Immature natural killer cell (primary cell): ENCODE measurements around the gene MRPS15. TPM values are rescaled to one million over a fixed set of nuclear protein-coding genes. Genes with fewer than 3 reads are reported as not detected.
A peak's percentile ranks its signal among the peaks of the same experiment; 100 is the strongest.

Source experiments
- DNase-seq, 3 donors: peaks; one replicate each; pipeline ENCODE4 v3.0.0; 2022; ENCODE audit warnings: mixed read lengths in 1 of 3
- H3K27ac Mint-ChIP-seq, 6 donors: one replicate each; pipeline ENCODE4 v1.8.0; 2020; ENCODE audit warnings: mixed read lengths in 6 of 6, mild to moderate bottlenecking in 5 of 6, inconsistent platforms in 4 of 6, moderate library complexity in 3 of 6
- H3K27me3 Mint-ChIP-seq, 3 donors: one replicate each; pipeline ENCODE4 v1.8.0; 2020 to 2021; ENCODE audit warnings: low read depth in 3 of 3, mild to moderate bottlenecking in 3 of 3, mixed read lengths in 3 of 3, moderate library complexity in 3 of 3, inconsistent platforms in 1 of 3
- H3K36me3 Mint-ChIP-seq, 3 donors: one replicate each; pipeline ENCODE4 v1.8.0; 2020; ENCODE audit warnings: mixed read lengths in 3 of 3, inconsistent platforms in 2 of 3, mild to moderate bottlenecking in 2 of 3
- H3K4me1 Mint-ChIP-seq, 2 donors: one replicate each; pipeline ENCODE4 v1.8.0; 2020; ENCODE audit warnings: inconsistent platforms in 2 of 2, mild to moderate bottlenecking in 2 of 2, mixed read lengths in 2 of 2, moderate library complexity in 1 of 2
- H3K4me3 Mint-ChIP-seq, 5 donors: one replicate each; pipeline ENCODE4 v1.8.0; 2020; ENCODE audit warnings: mild to moderate bottlenecking in 5 of 5, mixed read lengths in 5 of 5, inconsistent platforms in 3 of 5, moderate library complexity in 3 of 5
- H3K9me3 Mint-ChIP-seq, 6 donors: one replicate each; pipeline ENCODE4 v1.8.0; 2020; ENCODE audit warnings: mild to moderate bottlenecking in 6 of 6, mixed read lengths in 6 of 6, inconsistent platforms in 4 of 6, moderate library complexity in 3 of 6
- polyA plus RNA-seq, 3 donors: library from polyadenylated mRNA; unstranded; fragments of 300-500 nt; fragmentation: Illumina TruSeq; gene quantifications; one replicate each; pipeline ENCODE4 v1.2.3, GENCODE V29; 2021

The MRPS15 gene
- polyA plus RNA-seq, 3 donors from 2014 or later, result 59.8 to 106 (median 63.8) TPM

DNA sequence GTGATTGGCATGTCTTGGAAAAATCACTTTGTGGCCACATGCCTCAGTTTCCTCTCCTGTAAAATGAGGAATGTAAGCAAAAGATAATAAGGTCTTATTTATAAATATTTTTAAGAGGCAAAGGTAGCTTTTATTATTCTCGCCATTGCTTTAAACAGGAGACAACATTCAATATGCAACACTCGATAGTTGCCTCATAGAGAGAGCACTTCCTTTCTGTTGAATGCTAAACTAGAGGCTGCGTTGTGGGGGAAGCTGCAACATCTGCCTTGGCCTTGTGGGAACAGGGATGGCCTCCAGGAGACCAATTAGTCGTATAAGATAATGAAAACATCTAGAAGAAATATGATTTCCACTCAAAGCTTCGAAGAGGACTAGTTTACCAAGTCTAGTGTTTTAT is 17.4 kb downstream of the MRPS15 start:
- Mint-ChIP-seq H3K27ac (no peak overlapping the region), H3K4me1 (peaks cover 16 to 19% of the 10 kb centered on the region in 2 donors), H3K27me3 (peaks cover 6 to 12% (median 8%) of the 10 kb centered on the region in 3 donors), H3K36me3 (no peaks in the 10 kb centered on the region), H3K4me3 (no peak overlapping the region), H3K9me3 (no peaks in the 10 kb centered on the region)
- DNase-seq, result no peak

DNA sequence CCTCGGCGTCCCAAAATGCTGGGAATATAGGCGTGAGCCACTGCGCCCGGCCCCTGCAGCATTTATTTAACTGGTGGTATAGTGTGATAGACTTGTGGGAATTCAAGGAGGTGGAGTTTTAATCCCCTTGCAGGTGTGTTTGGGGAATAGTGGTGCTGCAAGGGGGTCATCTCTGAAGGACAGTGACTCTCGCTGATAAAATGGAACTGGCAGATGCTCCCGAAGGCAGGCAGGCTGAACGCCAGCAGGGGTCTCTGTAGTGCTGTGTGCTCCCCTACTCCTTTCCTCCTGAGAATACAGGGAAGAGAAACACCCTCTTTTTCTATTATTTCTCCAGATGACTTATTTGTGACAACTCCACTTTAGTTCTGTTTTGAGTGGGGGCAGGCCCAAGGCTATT is 17.9 kb downstream of the MRPS15 start:
- Mint-ChIP-seq H3K9me3 (no peaks in the 10 kb centered on the region), H3K27ac (no peak overlapping the region), H3K36me3 (no peaks in the 10 kb centered on the region), H3K27me3 (peaks cover 6 to 12% (median 7%) of the 10 kb centered on the region in 3 donors), H3K4me1 (peaks cover 11 to 14% of the 10 kb centered on the region in 2 donors), H3K4me3 (no peak overlapping the region)
- no peak for DNase-seq

DNA sequence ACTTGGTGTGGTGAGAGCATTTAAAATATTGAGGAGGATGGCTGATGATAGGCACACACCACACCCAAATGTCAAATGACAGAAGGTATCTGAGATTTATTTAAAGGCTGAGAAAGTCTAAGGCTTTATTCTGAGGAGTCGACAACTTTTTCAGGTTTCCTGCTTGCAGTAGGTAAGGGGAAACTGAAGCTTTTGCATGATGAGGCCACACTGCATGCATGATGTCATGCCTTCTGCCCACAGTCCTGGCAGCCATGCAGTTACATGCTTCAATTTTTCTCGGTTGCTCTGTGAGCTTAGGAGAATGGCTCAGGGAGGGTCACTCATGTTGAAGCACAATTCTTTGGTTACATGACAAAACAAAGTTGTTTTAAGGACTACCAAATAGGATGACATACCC is 20.9 kb downstream of the MRPS15 start:
- H3K4me1 Mint-ChIP-seq, result no peaks in the 10 kb centered on the region
- no peak overlapping the region for H3K27ac Mint-ChIP-seq
- peaks cover 0 to 2% (median 2%) of the 10 kb centered on the region in 3 donors for H3K27me3 Mint-ChIP-seq
- DNase-seq, result no peak
- H3K36me3 Mint-ChIP-seq, result no peaks in the 10 kb centered on the region
- H3K9me3 Mint-ChIP-seq, result no peaks in the 10 kb centered on the region
- no peak overlapping the region for H3K4me3 Mint-ChIP-seq

DNA sequence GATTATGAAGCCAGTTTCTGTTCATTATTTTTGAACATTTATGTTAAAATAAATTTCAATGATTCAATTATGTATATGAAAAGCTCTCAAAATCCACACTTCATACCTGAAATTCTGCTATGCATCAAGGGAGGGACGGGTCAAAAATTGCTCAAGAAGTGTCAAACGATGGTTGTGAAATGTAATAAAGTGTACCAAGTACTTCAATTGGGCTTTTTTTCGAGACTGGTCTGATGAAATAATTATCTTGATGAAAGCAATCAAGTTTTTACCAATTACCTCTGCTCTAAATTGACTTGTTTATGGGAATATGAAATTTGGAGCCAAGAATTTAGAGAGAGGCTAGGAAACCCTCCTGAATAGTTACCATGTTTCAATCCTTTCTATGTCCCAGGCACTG is 21.8 kb downstream of the MRPS15 start:
- H3K4me1 Mint-ChIP-seq, result no peaks in the 10 kb centered on the region
- no peaks in the 10 kb centered on the region for H3K36me3 Mint-ChIP-seq
- peaks cover 0 to 2% (median 2%) of the 10 kb centered on the region in 3 donors for H3K27me3 Mint-ChIP-seq
- no peak overlapping the region for H3K27ac Mint-ChIP-seq
- no peak for DNase-seq
- H3K9me3 Mint-ChIP-seq, result no peaks in the 10 kb centered on the region
- H3K4me3 Mint-ChIP-seq, result no peak overlapping the region

DNA sequence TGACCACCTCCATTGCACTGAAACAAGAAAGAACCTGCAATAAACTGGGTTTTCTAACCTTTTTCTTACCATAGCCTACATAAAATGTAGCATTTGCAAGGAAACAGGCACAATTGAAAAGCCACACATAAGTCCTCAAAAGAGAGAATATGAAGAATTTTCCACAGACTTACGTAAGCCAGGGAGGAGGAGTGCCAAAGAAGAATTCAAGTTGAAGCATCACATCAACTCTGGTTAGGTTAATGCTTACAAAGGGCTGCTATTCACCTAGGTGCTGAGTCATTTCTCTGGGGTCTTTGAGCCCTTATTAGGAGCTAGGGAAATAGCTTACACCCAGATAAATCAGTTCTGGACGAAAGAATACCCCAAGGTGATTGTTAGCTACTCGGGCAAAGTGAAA is 23.5 kb downstream of the MRPS15 start:
- H3K27ac Mint-ChIP-seq, result no peak overlapping the region
- no peaks in the 10 kb centered on the region for H3K9me3 Mint-ChIP-seq
- DNase-seq, result no peak
- peaks cover 0 to 2% (median 2%) of the 10 kb centered on the region in 3 donors for H3K27me3 Mint-ChIP-seq
- no peaks in the 10 kb centered on the region for H3K36me3 Mint-ChIP-seq
- H3K4me3 Mint-ChIP-seq, result no peak overlapping the region
- H3K4me1 Mint-ChIP-seq, result no peaks in the 10 kb centered on the region

DNA sequence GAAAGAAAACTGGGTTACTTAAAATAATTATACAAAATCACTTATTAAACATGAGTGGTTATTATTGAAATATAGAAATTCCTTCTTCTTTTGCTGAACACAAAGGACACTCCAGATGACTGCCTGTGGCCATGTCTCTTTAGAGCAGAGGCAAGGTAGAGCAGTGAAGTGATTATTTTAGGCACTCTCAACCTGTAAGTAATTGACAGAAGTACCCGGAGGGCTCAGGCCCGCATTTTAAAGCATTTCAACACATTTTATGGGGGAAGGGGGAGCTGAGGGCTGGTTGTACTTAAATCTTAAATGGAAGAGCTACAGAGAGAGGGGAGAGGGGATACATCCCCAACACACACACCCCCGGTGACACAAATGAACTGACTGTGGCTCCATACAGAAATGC is 24.1 kb downstream of the MRPS15 start:
- Mint-ChIP-seq H3K36me3 (no peaks in the 10 kb centered on the region), H3K27me3 (peaks cover 0 to 2% (median 2%) of the 10 kb centered on the region in 3 donors), H3K4me3 (no peak overlapping the region), H3K4me1 (no peaks in the 10 kb centered on the region), H3K27ac (no peak overlapping the region), H3K9me3 (no peaks in the 10 kb centered on the region)
- DNase-seq, result no peak

DNA sequence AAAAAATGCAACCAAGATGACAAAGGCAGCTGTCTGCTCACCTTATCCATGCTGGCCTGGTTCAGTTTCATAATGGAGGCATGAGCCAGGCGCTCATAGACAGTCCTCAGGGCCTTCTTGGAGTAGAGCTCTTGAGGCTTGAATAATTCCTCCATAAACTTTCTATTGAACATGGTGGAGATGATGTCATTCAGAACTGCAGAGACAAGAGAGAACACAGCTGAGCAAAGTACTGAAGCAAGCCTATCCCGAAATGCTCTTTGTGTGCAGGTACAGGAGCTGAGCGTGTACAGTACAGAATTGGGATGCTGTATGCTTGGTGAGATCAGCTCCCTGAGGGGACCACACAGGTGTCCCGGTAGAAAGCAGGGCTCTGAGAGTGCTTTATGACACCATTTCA is 25.5 kb downstream of the MRPS15 start:
- no peaks in the 10 kb centered on the region for H3K9me3 Mint-ChIP-seq
- H3K4me1 Mint-ChIP-seq, result no peaks in the 10 kb centered on the region
- H3K27ac Mint-ChIP-seq, result no peak overlapping the region
- H3K4me3 Mint-ChIP-seq, result no peak overlapping the region
- peaks cover 0 to 2% (median 0%) of the 10 kb centered on the region in 3 donors for H3K27me3 Mint-ChIP-seq
- no peaks in the 10 kb centered on the region for H3K36me3 Mint-ChIP-seq
- DNase-seq, result no peak

DNA sequence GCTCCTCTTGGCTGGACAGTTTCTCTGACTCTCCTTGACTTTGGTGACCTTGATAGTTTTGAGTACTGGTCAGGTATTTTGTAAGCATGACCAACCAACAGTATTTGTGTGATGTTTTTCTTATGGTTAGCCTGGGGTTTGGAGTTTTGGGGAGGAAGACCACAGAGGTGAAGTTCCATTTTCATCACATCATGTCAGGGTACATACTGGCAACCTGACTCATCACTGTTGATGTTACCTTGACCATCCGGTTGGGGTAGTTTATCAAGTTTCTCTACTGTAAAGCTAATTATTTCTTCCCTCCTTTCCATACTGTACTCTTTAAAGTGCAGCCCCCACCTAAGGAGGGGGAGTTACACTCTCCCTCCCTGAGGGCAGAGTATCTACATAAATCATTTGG is 27.4 kb downstream of the MRPS15 start:
- no peak overlapping the region for H3K4me3 Mint-ChIP-seq
- peaks cover 0 to 2% (median 2%) of the 10 kb centered on the region in 3 donors for H3K27me3 Mint-ChIP-seq
- DNase-seq, result no peak
- H3K36me3 Mint-ChIP-seq, result no peaks in the 10 kb centered on the region
- no peak overlapping the region for H3K27ac Mint-ChIP-seq
- no peaks in the 10 kb centered on the region for H3K4me1 Mint-ChIP-seq
- H3K9me3 Mint-ChIP-seq, result no peaks in the 10 kb centered on the region

DNA sequence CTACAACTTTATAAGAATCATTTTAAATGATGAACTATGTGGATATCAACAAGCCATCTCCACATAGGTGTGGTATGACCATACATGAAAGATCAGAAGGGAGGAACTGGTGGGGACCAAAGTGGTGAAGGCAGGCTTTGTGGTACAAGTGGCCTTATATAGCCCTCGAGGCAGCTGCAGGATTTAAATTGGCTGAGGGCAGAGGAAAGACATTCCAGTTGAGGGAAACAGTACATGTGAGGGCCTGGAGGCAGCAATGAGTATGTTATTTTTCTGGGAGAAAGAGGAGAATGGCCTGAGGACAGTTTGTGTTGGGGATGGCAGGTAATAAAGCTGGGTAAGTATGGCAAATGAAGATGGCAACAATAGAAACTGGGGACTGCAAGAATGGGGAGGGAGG is 31.1 kb downstream of the MRPS15 start:
- Mint-ChIP-seq H3K4me3 (no peak overlapping the region), H3K36me3 (peaks cover 0 to 6% (median 5%) of the 10 kb centered on the region in 3 donors), H3K9me3 (no peaks in the 10 kb centered on the region), H3K27me3 (peaks cover 0 to 2% (median 0%) of the 10 kb centered on the region in 3 donors), H3K27ac (no peak overlapping the region), H3K4me1 (no peaks in the 10 kb centered on the region)
- DNase-seq, result no peak

DNA sequence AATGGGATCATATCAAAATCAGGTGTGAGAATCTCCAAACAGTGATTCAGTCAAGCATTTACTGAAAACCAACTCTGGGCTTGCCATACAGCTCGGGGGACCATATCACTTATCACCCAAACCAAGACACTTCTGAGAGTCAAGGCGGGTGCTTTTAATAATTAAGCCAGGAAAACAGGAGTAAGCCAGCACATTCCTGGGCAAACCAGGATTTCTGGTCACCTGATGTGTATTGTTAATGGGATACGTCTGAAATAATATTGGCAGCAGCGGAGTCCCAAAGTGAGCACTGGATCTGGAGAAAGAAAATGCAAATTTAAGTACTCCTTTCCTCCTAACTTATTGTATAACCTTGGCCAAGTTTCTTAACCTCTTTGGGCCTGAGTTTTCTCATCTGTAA is 31.6 kb downstream of the MRPS15 start:
- H3K4me1 Mint-ChIP-seq, result no peaks in the 10 kb centered on the region
- H3K27ac Mint-ChIP-seq, result no peak overlapping the region
- no peak overlapping the region for H3K4me3 Mint-ChIP-seq
- no peaks in the 10 kb centered on the region for H3K9me3 Mint-ChIP-seq
- DNase-seq, result no peak
- peaks cover 0 to 2% (median 0%) of the 10 kb centered on the region in 3 donors for H3K27me3 Mint-ChIP-seq
- peaks cover 0 to 6% (median 5%) of the 10 kb centered on the region in 3 donors for H3K36me3 Mint-ChIP-seq

DNA sequence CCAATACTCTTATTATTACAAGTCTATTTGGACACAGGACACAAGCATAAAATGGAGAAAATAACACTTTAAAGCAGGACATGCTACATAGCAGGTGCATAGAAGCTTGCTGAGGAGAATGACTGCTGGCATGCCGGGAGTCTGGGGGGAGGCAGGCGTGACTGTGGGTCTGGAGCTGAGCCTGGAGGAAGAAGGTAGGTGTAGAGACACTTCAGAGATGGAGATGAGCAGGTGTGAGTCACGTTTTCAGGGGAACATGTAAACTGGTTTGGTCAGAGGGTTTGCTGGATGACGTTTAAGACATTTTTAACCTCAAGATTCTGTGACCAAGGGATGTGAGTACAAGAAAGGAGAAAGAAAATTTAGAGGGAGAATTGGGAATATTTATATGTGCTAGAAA is 38.4 kb downstream of the MRPS15 start:
- Mint-ChIP-seq H3K9me3 (no peaks in the 10 kb centered on the region), H3K27ac (peak overlapping the region in 2 of 6 donors; percentile 10 to 27), H3K36me3 (peaks cover 1% of the 10 kb centered on the region in 3 donors), H3K4me1 (peaks cover 2 to 4% of the 10 kb centered on the region in 2 donors), H3K27me3 (no peaks in the 10 kb centered on the region), H3K4me3 (no peak overlapping the region)
- no peak for DNase-seq

DNA sequence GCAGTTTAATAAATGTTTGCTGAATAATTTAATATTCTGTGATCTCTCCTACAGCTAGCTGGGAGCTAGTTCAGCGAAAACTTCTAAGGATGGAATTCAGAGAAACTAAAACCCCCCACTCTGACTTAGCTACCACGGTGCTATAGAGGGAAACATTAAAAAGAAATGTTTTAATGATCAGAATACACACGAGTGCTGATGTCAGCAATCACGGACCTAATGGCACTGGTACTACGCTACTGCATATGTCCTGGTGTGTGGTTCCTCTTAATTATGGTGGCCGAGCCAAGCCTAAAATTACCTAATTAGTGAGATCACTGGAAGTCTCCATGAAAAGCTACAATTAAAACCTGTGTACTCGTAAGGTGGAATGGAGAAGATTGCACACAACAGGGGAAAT is 42.5 kb downstream of the MRPS15 start:
- H3K36me3 Mint-ChIP-seq, result peaks cover 4% of the 10 kb centered on the region in 3 donors
- no peak for DNase-seq
- no peak overlapping the region for H3K4me3 Mint-ChIP-seq
- no peaks in the 10 kb centered on the region for H3K9me3 Mint-ChIP-seq
- no peaks in the 10 kb centered on the region for H3K27me3 Mint-ChIP-seq
- H3K27ac Mint-ChIP-seq, result no peak overlapping the region
- peaks cover 7 to 9% of the 10 kb centered on the region in 2 donors for H3K4me1 Mint-ChIP-seq

DNA sequence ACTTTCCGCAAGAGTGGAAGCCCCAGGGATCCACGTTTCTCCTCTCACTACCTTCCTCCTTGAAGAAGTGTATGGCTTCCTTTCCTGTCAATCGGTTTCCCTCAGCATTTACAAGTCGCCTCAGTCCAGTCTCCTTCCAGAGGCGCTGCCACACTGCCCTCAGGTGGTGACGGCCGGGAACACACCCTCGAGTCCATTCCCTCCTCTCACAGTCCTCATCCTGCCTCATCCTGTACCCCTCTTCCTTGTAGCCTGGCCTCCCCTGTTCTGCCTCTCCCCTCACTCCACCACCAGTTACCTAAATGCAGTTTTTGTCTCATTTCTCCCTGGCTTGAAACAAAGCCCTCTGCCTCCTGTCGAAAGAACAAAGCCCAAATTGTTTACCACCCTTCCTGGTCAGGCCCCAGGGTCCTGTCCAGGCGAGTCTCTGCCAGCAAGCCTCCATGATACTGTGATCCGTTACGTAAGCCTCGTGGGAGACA is 43.3 kb downstream of the MRPS15 start:
- H3K4me3 Mint-ChIP-seq, result no peak overlapping the region
- peak overlapping the region in 4 of 6 donors; percentile 7 to 83 (median 30) for H3K27ac Mint-ChIP-seq
- peaks cover 4 to 5% (median 4%) of the 10 kb centered on the region in 3 donors for H3K36me3 Mint-ChIP-seq
- H3K27me3 Mint-ChIP-seq, result no peaks in the 10 kb centered on the region
- peaks cover 7 to 9% of the 10 kb centered on the region in 2 donors for H3K4me1 Mint-ChIP-seq
- peak; percentile 77 to 81 (median 77) for DNase-seq
- no peaks in the 10 kb centered on the region for H3K9me3 Mint-ChIP-seq

DNA sequence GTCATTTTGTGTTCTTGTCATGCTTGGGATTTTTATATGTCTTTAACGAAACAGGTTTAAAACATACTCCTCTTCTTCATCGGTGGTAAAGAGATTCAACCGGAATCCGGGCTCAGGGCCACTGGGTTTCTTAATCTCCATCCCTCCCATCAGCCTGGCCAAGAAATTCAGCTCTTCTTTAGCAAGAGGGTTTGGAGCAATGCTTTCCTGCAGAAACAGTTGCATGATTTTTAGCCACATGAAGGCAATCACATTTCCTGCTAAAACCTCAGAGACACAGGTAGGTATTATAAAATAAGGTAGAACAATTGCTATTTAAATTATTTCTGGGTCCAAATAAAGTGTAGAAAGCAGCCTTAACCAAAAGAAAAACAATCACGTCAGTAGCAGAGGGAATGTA is 43.8 kb downstream of the MRPS15 start:
- Mint-ChIP-seq H3K27ac (peak overlapping the region in 2 of 6 donors; percentile 7 to 29), H3K36me3 (peaks cover 4 to 8% (median 4%) of the 10 kb centered on the region in 3 donors), H3K9me3 (no peaks in the 10 kb centered on the region), H3K4me1 (peaks cover 7 to 9% of the 10 kb centered on the region in 2 donors), H3K27me3 (no peaks in the 10 kb centered on the region), H3K4me3 (no peak overlapping the region)
- DNase-seq, result no peak

DNA sequence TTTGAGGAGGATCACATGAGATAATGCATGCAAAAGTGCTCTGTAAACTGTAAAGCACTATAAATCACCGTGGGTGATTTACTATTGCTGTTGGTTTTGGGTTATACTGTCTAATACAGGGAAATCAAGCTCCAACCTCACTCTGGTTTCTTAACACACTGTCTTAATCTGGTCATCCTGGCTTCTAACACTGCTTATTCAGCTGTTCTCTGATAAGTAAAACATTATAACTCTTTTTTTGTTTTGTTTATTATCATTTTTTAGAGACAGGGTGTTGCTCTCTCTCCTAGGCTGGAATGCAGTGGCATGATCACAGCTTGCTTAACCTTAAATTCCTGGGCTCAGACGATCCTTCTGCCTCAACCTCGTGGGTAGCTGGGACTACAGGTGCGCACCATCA is 44.6 kb downstream of the MRPS15 start:
- H3K4me1 Mint-ChIP-seq, result peaks cover 7 to 9% of the 10 kb centered on the region in 2 donors
- no peak for DNase-seq
- H3K9me3 Mint-ChIP-seq, result no peaks in the 10 kb centered on the region
- H3K4me3 Mint-ChIP-seq, result no peak overlapping the region
- H3K27ac Mint-ChIP-seq, result no peak overlapping the region
- H3K27me3 Mint-ChIP-seq, result no peaks in the 10 kb centered on the region
- H3K36me3 Mint-ChIP-seq, result peaks cover 4 to 8% (median 4%) of the 10 kb centered on the region in 3 donors
